Measurements from ENCODE around the gene CASP1. TPM values are rescaled to one million over a fixed set of nuclear protein-coding genes. Genes with fewer than 3 reads are reported as not detected.
"Not testable (repeated sequence)": the region's sequence is repeated elsewhere in the genome, so short reads cannot be mapped to it uniquely, and the experiment has no call there.

The CASP1 gene
- total RNA-seq, 1 donor from 2014 or later = not detected

DNA sequence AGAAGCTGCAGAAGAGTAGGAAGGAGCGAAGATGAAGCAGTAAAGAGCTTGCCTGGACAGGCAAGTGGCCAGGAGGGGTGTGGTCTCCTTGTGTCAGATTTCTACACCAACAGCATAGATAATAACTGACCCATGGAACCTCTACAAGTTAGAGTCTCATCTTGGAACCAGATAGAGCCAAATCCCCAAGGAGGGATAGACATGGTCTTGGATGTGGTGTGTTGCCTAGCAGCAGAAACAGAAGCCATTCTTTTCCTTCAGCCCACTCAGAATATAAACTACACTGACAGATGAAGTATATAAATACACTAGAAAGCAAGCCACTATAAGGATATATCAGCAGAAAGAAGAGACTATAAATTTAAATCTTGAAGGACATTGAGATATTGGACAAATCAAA, 14.5 kb upstream of the CASP1 start:
- DNase-seq (ENCODE audit: low spot score) = no peak
- TF ChIP-seq, protein P1, sequence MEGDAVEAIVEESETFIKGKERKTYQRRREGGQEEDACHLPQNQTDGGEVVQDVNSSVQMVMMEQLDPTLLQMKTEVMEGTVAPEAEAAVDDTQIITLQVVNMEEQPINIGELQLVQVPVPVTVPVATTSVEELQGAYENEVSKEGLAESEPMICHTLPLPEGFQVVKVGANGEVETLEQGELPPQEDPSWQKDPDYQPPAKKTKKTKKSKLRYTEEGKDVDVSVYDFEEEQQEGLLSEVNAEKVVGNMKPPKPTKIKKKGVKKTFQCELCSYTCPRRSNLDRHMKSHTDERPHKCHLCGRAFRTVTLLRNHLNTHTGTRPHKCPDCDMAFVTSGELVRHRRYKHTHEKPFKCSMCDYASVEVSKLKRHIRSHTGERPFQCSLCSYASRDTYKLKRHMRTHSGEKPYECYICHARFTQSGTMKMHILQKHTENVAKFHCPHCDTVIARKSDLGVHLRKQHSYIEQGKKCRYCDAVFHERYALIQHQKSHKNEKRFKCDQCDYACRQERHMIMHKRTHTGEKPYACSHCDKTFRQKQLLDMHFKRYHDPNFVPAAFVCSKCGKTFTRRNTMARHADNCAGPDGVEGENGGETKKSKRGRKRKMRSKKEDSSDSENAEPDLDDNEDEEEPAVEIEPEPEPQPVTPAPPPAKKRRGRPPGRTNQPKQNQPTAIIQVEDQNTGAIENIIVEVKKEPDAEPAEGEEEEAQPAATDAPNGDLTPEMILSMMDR (IDR thresholded peaks at IDR 0.05; ENCODE audit: unreplicated experiment) = no peak
- no peaks in the 10 kb centered on the region for H3K36me3 Mint-ChIP-seq (ENCODE audit: low read depth, unreplicated experiment)
- no peaks in the 10 kb centered on the region for H3K9me3 Mint-ChIP-seq (ENCODE audit: unreplicated experiment)
- no peak overlapping the region for H3K27ac Mint-ChIP-seq (ENCODE audit: unreplicated experiment)
- peaks cover 5% of the 10 kb centered on the region for H3K4me1 Mint-ChIP-seq (ENCODE audit: unreplicated experiment)
- H3K4me3 Mint-ChIP-seq (ENCODE audit: unreplicated experiment) = no peak overlapping the region
- H3K27me3 Mint-ChIP-seq (ENCODE audit: unreplicated experiment) = peaks cover 1% of the 10 kb centered on the region

DNA sequence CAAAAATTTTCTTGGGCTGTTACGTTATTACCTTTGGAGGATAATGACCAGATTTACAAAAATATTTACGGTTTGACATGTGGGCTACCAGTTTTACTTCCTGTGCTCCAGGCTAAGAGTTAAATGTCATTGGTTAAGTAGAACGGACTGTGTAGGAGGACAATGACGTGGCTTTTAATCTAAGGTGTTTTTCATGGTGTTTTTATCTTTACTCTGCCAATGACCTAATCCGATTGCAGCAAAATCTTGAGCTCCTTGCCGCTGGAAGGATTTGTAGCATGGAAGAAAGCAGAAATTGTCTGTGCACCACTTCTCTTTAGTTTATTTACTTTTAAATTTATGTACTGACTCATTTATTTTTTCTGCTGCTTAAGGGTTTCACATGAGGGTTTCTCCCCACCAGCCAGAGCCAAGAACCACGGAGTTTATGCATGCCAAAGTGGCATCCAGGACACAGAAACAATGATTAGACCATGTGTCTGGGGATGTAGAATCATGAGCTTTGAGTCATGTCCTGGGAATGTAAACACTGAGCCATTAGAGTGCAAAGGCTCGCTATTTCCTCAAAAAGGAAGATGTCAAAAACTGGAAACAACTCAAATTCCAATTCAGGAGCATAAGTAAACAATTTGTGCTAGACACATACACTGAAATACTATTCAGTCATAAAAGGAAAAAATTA, 12.1 kb upstream of the CASP1 start:
- peaks cover 5% of the 10 kb centered on the region for H3K4me1 Mint-ChIP-seq (ENCODE audit: unreplicated experiment)
- no peak for DNase-seq (ENCODE audit: low spot score)
- H3K36me3 Mint-ChIP-seq (ENCODE audit: low read depth, unreplicated experiment) = no peaks in the 10 kb centered on the region
- peaks cover 1% of the 10 kb centered on the region for H3K27me3 Mint-ChIP-seq (ENCODE audit: unreplicated experiment)
- no peaks in the 10 kb centered on the region for H3K9me3 Mint-ChIP-seq (ENCODE audit: unreplicated experiment)
- H3K27ac Mint-ChIP-seq (ENCODE audit: unreplicated experiment) = no peak overlapping the region
- TF ChIP-seq, protein P1 (IDR thresholded peaks at IDR 0.05; ENCODE audit: unreplicated experiment) = no peak
- H3K4me3 Mint-ChIP-seq (ENCODE audit: unreplicated experiment) = no peak overlapping the region

DNA sequence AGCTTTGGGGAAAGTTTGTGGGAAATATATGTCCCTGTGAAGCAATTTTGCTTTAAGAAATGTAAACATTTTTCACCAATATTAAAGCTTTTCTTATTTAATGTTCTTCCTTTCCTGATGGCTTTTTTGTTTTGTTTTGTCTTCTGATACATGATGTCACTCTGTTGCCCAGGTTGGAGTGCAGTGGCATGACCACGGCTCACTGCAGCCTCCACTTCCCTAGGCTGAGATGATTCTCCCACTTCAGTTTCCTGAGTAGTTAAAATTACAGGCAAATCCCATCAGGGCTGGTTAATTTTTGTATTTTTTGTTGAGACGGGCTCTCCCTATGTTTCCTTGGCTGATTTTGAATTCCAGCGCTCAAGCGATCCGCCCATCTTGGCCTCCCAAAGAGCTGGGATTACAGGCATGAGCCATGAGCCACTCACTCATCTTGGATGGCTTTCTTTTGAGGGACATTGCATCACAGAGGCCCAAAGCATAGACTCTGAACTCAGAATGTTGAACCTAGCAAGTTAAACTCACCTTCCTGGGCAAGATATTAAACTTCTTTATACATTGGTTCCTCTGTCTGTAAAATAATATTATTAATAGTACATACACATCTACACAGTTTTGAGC, 10.8 kb upstream of the CASP1 start:
- Mint-ChIP-seq H3K4me1 (ENCODE audit: unreplicated experiment) (peaks cover 5% of the 10 kb centered on the region), H3K27ac (ENCODE audit: unreplicated experiment) (no peak overlapping the region), H3K36me3 (ENCODE audit: low read depth, unreplicated experiment) (no peaks in the 10 kb centered on the region), H3K4me3 (ENCODE audit: unreplicated experiment) (no peak overlapping the region), H3K27me3 (ENCODE audit: unreplicated experiment) (peaks cover 1% of the 10 kb centered on the region), H3K9me3 (ENCODE audit: unreplicated experiment) (no peaks in the 10 kb centered on the region)
- TF ChIP-seq, protein P1 (IDR thresholded peaks at IDR 0.05; ENCODE audit: unreplicated experiment) = no peak
- no peak for DNase-seq (ENCODE audit: low spot score)

DNA sequence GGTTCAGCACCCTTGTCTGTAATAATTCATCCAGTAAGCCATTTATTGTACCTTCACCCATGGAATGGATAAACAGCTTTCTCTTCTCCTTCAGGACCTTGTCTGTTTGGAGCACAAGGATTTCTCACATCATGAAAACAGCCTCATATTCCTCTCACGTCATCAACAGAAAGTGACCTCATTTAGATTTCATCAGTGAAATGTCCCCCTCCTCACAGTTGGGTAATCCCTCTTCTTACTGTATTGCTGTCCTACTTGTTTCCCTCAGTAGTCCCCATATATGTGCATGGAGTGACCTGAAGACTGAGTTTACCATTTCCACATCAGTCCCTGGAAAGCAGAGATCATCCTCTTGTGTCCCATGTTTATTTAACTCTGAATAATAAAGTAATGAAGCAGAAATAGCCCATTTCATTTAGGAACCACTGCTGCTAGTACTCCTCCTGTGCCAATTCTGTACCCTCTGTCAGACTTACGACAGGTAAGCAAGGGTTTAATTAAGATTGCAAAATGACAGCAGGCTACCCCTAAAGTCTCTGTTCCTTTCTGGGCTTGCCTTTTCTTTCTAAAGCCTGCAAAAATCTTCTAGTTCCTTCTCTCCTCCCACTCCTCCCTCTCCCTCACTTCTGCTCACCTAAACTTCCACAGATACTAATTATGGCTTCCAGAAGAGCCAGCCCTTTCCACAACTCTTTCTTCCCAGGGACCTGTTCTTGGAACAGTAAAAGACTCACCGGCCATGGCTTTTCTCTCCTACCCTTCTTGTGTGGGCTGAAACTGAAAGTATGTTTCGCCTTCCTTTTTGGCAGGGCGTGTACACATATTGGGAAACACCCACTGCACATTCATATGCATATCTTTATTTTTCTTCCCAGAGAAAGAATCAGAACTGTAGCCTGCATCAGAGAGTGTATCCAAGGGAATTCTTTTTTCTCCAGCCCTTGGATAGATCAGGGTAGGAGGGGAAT, 9.9 kb upstream of the CASP1 start, which contains the start of gene CARD16:
Gene CARD16 (minus strand): TSS at position 779 of the 968 bp plus-strand sequence. CDS start 38 bp downstream, at position 741.
- H3K4me3 Mint-ChIP-seq (ENCODE audit: unreplicated experiment); H3K9me3 Mint-ChIP-seq (ENCODE audit: unreplicated experiment); H3K27ac Mint-ChIP-seq (ENCODE audit: unreplicated experiment); H3K36me3 Mint-ChIP-seq (ENCODE audit: low read depth, unreplicated experiment); DNase-seq (ENCODE audit: low spot score); H3K4me1 Mint-ChIP-seq (ENCODE audit: unreplicated experiment); H3K27me3 Mint-ChIP-seq (ENCODE audit: unreplicated experiment): not testable (repeated sequence)

DNA sequence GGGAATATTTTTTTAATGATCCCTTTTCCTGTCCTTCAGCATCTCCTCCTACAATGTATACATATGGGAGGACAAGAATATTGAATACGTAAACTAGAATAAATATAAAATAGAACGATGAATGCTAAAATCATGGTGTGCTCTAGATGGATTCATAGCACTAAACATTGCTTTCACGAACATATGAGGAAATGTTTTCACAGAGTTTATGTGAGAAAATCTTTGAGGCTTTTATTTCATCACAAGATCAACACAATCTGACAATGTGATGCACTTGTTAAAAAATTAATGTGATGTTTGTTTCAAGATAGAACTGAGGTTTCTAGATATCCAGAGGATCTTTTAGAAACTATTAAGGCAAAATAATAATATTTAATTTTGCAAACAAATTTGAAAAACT, 7.2 kb upstream of the CASP1 start:
- DNase-seq (ENCODE audit: low spot score) = no peak
- Mint-ChIP-seq H3K27me3 (ENCODE audit: unreplicated experiment) (peaks cover 1% of the 10 kb centered on the region), H3K4me1 (ENCODE audit: unreplicated experiment) (peaks cover 2% of the 10 kb centered on the region), H3K4me3 (ENCODE audit: unreplicated experiment) (no peak overlapping the region), H3K9me3 (ENCODE audit: unreplicated experiment) (no peaks in the 10 kb centered on the region), H3K36me3 (ENCODE audit: low read depth, unreplicated experiment) (no peaks in the 10 kb centered on the region), H3K27ac (ENCODE audit: unreplicated experiment) (no peak overlapping the region)
- TF ChIP-seq, protein P1 (IDR thresholded peaks at IDR 0.05; ENCODE audit: unreplicated experiment) = no peak

All from endothelial cell (in vitro differentiated cells).